Tibial nerve (tissue), 4 donors: ENCODE results near the gene KCNT2. TPM values are rescaled to one million over a fixed set of nuclear protein-coding genes. Genes with fewer than 3 reads are reported as not detected.

Source experiments
- DNase-seq, 2 donors: peaks; one replicate each; pipeline ENCODE4 v3.0.0-alpha.2; 2019; ENCODE audit warnings: low spot score in 2 of 2
- H3K27ac ChIP-seq, 4 donors: fragments of 200-600 bp; sonication (generic) in 3 of 4; one replicate each; pipeline ENCODE4 v1.5.1; 2017 to 2019; ENCODE audit warnings: mild to moderate bottlenecking in 1 of 4
- H3K27me3 ChIP-seq, 2 donors: fragments of 200-600 bp; sonication (generic) in 1 of 2; one replicate each; pipeline versions ENCODE4 v1.5.1 to v1.6.0; 2017 to 2019
- H3K36me3 ChIP-seq, 3 donors: fragments of 200-600 bp; sonication (generic); one replicate each; pipeline ENCODE4 v1.5.1; 2018 to 2019
- H3K4me1 ChIP-seq, 4 donors: fragments of 200-600 bp; sonication (generic) in 3 of 4; one replicate each; pipeline ENCODE4 v1.5.1; 2017 to 2019
- H3K4me3 ChIP-seq, 4 donors: fragments of 200-600 bp; sonication (generic) in 3 of 4; one replicate each; pipeline ENCODE4 v1.5.1; 2017 to 2019; ENCODE audit warnings: mild to moderate bottlenecking in 1 of 4, moderate library complexity in 1 of 4
- H3K9me3 ChIP-seq, 4 donors: fragments of 200-600 bp; sonication (generic) in 3 of 4; one replicate each; pipeline ENCODE4 v1.5.1; 2017 to 2019
- EP300 ChIP-seq, 2 donors: sonication (generic); formaldehyde crosslinking; IDR thresholded peaks; one replicate each; pipeline ENCODE4 v1.6.1; 2017; ENCODE audit warnings: antibody characterized with exemption in 2 of 2, mild to moderate bottlenecking in 1 of 2
- POLR2A ChIP-seq, 2 donors: fragments of 450-650 bp; IDR thresholded peaks; one replicate each; pipeline ENCODE4 v1.6.1; 2017; ENCODE audit warnings: antibody characterized with exemption in 2 of 2, mild to moderate bottlenecking in 2 of 2, moderate library complexity in 2 of 2
- WGBS, 2 donors: methylation state at CpG; one replicate each; pipeline ENCODE4 v1.1.5; 2018; 5-methylcytosine and 5-hydroxymethylcytosine counted together
- small RNA-seq: library from RNA; depleted of rRNA; stranded (forward); fragments of <200 nt; gene quantifications from one replicate; pipeline ENCODE3, GENCODE V24; 2016
- total RNA-seq, 4 donors: library from RNA; depleted of rRNA; stranded (reverse); fragments of >200 nt; gene quantifications; one replicate each; pipeline ENCODE4 v1.1.0, GENCODE V29; 2016
- TF ChIP-seq, protein P1 (sequence below), 5 experiments: fragments of 200-600 bp in 3 of 5; fragments of 450-650 bp in 2 of 5; sonication (generic) in 3 of 5; IDR thresholded peaks; one replicate each; pipeline ENCODE4 v1.5.1; 2016 to 2019; ENCODE audit warnings: antibody characterized with exemption in 5 of 5, mild to moderate bottlenecking in 3 of 5, moderate library complexity in 2 of 5

Gene KCNT2
- total RNA-seq, 4 donors from 2014 or later: 8.0 to 9.9 (median 8.6) TPM

DNA sequence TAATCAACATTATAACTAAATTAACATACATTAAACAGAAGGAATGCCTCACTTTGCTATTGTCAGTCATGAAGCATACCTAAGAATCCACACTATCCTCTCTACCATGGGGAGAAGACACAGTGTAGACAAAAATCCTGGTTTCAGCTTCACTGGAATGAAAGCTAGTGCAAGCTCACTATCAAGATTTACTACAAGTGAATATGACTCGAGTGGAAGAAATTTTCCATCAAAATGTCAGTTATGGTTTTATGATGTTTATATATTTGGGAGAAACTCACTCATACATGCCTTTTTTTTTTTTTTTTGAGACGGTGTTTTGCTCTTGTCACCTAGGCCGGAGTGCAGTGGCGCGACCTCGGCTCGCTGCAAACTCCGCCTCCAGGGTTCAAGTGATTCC, 424.3 kb downstream of the KCNT2 start:
- TF ChIP-seq EP300 (IDR thresholded peaks at IDR 0.05) (no peak), POLR2A (IDR thresholded peaks at IDR 0.05) (no peak)
- TF ChIP-seq, protein P1, sequence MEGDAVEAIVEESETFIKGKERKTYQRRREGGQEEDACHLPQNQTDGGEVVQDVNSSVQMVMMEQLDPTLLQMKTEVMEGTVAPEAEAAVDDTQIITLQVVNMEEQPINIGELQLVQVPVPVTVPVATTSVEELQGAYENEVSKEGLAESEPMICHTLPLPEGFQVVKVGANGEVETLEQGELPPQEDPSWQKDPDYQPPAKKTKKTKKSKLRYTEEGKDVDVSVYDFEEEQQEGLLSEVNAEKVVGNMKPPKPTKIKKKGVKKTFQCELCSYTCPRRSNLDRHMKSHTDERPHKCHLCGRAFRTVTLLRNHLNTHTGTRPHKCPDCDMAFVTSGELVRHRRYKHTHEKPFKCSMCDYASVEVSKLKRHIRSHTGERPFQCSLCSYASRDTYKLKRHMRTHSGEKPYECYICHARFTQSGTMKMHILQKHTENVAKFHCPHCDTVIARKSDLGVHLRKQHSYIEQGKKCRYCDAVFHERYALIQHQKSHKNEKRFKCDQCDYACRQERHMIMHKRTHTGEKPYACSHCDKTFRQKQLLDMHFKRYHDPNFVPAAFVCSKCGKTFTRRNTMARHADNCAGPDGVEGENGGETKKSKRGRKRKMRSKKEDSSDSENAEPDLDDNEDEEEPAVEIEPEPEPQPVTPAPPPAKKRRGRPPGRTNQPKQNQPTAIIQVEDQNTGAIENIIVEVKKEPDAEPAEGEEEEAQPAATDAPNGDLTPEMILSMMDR (IDR thresholded peaks at IDR 0.05): no peak
- 93 to 97% methylated on average over 8 of the region's 8 CpGs for WGBS, 2 donors

DNA sequence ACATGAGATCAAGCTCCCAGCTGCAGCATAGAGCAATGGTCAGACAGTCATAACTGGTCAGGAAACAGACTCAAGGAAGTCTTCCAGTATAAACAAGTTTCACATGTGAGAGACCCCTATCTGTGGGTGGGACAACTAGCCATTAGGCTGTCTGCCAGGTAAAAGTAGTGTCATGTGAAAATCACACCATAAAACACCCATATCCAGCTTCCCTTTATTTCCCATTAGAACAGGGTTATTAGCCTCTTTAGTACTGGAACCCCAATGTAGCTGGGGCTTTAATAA, 426.7 kb downstream of the KCNT2 start:
- H3K27me3 ChIP-seq: no peaks in the 10 kb centered on the region
- H3K27ac ChIP-seq: no peak overlapping the region
- H3K4me1 ChIP-seq: no peaks in the 10 kb centered on the region
- H3K9me3 ChIP-seq: no peaks in the 10 kb centered on the region
- no peak for DNase-seq
- H3K36me3 ChIP-seq: no peaks in the 10 kb centered on the region
- no peak overlapping the region for H3K4me3 ChIP-seq
- no peak for TF ChIP-seq EP300 (IDR thresholded peaks at IDR 0.05)
- TF ChIP-seq, protein P1 (IDR thresholded peaks at IDR 0.05): no peak
- TF ChIP-seq POLR2A (IDR thresholded peaks at IDR 0.05): no peak

More for the DNA sequence above, 424.3 kb downstream of the KCNT2 start:
- Histone ChIP-seq H3K9me3 (peaks cover 0 to 4% (median 0%) of the 10 kb centered on the region in 4 donors), H3K27ac (no peak overlapping the region), H3K4me1 (no peaks in the 10 kb centered on the region), H3K36me3 (no peaks in the 10 kb centered on the region), H3K27me3 (no peaks in the 10 kb centered on the region), H3K4me3 (no peak overlapping the region)
- no peak for DNase-seq

DNA sequence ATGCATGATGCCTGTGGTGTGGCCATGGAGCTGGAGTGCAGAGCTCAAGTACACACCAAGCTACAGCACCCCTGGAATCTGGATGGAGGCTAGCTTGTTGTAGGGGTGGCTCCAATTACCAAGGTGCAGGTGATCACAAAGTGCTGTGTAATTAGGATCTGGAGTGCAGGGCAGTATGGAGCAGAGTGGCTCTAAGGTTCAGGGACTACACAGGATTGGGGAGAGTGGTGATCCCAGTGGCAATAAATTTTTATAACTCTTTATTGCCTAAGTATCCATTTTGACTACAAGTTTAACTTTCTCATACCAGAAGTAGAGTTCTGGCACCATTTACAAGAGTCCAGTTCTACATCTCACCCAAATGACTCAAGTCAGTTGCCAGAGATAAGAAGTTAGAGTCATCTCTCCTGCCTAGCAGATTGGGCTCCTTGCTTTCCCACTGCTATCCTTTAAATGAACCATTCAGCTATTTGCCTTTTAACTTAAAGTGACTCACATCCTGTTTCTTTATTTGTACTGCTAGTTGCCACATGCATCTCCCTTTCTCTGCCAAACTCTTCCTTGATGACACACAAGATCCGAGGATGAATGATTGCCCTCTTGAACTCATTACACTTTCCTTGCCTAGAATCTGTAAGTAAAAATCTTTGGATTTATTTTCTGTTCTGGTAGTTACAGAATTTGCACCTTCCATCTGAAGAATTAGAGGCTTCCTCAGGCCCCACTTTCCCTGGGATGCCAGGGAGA, 427.2 kb downstream of the KCNT2 start:
- DNase-seq: no peak
- no peaks in the 10 kb centered on the region for H3K9me3 ChIP-seq
- H3K4me1 ChIP-seq: no peaks in the 10 kb centered on the region
- no peak overlapping the region for H3K27ac ChIP-seq
- WGBS, 2 donors: 0 to 9% methylated on average over 1 of the region's 1 CpG
- TF ChIP-seq POLR2A (IDR thresholded peaks at IDR 0.05) (no peak), EP300 (IDR thresholded peaks at IDR 0.05) (no peak)
- no peak overlapping the region for H3K4me3 ChIP-seq
- H3K27me3 ChIP-seq: no peaks in the 10 kb centered on the region
- no peaks in the 10 kb centered on the region for H3K36me3 ChIP-seq

DNA sequence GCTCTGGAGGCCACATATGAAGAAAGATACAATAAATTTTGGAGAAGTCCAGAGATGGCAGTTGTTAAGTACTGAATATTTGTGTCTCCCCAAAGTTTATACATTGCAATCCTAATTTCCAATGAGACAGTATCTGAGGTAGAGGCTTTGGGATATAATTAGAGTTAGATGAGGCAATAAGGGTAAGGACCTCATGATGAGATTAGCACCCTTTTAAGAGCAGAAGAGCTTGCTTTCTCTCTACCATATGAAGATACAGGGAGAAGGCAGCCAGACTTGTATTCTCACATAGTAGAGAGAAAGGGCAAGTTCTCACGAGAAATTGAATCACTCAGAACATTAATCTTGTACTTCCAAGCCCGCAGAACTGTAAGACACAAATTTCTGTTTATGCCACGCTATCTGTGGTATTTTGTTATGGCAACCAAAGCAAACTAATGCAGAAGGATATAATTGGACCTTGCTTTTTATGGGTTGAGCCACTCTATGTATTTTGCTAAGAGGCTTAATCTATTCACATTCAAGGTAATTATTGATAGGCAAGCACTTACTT, 430.1 kb downstream of the KCNT2 start:
- H3K27ac ChIP-seq: no peak overlapping the region

More for the DNA sequence above, 430.1 kb downstream of the KCNT2 start:
- H3K36me3 ChIP-seq: no peaks in the 10 kb centered on the region
- no peak for DNase-seq
- no peak overlapping the region for H3K4me3 ChIP-seq
- WGBS, 2 donors: 85 to 87% methylated on average over 3 of the region's 3 CpGs
- no peaks in the 10 kb centered on the region for H3K27me3 ChIP-seq
- no peaks in the 10 kb centered on the region for H3K4me1 ChIP-seq
- no peak for TF ChIP-seq EP300 (IDR thresholded peaks at IDR 0.05)
- TF ChIP-seq, protein P1 (IDR thresholded peaks at IDR 0.05): no peak
- no peak for TF ChIP-seq POLR2A (IDR thresholded peaks at IDR 0.05)
- no peaks in the 10 kb centered on the region for H3K9me3 ChIP-seq

Small RNA genes within 50 kb of the gene (small RNA-seq; reads per million reads assigned to genes)
- not detected for gene MIR4735

Other genes starting within 250 kb of the KCNT2 start
- 100 to 1,000 TPM; 164 to 268 (median 248) TPM for gene CFH, start 43.6 kb upstream of the KCNT2 start, total RNA-seq
- 1 to 10 TPM in 1 of 4 donors, under 1 TPM in 3; 0.21 to 3.0 (median 0.62) TPM for gene CFHR3, start 166.4 kb upstream of the KCNT2 start, total RNA-seq
- 1 to 10 TPM in 1 of 4 donors, not detected in 3; 5.7 TPM for gene CFHR1, start 211.3 kb upstream of the KCNT2 start, total RNA-seq